Body of pancreas (tissue), 4 donors: ENCODE measurements around the gene PIAS2. TPM values are rescaled to one million over a fixed set of nuclear protein-coding genes. Genes with fewer than 3 reads are reported as not detected.

ENCODE experiments used
- ATAC-seq: fragments of 150-250 bp; one replicate; pipeline ENCODE4 v1.9.1; 2016
- DNase-seq, 4 donors: peaks; one replicate each; pipeline ENCODE4 v3.0.0-alpha.2; 2019
- H3K27ac ChIP-seq, 4 donors: fragments of 200-600 bp; sonication (generic); 1 replicate in 3 of 4; 2 replicates in 1 of 4; pipeline versions ENCODE4 v1.5.1 to v1.6.1; 2016 to 2019; ENCODE audit warnings: mild to moderate bottlenecking in 1 of 4, mixed read lengths in 1 of 4, moderate library complexity in 1 of 4
- H3K27me3 ChIP-seq, 2 donors: fragments of 200-600 bp; sonication (generic); one replicate each; pipeline ENCODE4 v1.6.0; 2016; ENCODE audit warnings: mild to moderate bottlenecking in 1 of 2
- H3K36me3 ChIP-seq, 2 donors: fragments of 200-600 bp; sonication (generic); replicated peaks in 1 of 2; 2 replicates each; pipeline ENCODE4 v1.5.1; 2016; ENCODE audit warnings: low read depth in 2 of 2; ENCODE audit not compliant: insufficient read depth in 1 of 2
- H3K4me1 ChIP-seq: fragments of 200-600 bp; sonication (generic); one replicate; pipeline ENCODE4 v1.6.0; 2016
- H3K4me3 ChIP-seq, 2 donors: fragments of 200-600 bp; sonication (generic); 1 replicate in 1 of 2; 2 replicates in 1 of 2; pipeline ENCODE4 v1.5.1; 2016 to 2019
- H3K9me3 ChIP-seq, 3 donors: fragments of 200-600 bp; sonication (generic); 1 replicate in 2 of 3; 2 replicates in 1 of 3; pipeline ENCODE4 v1.5.1; 2016
- CTCF ChIP-seq, 7 experiments: fragments of 450-650 bp in 4 of 7; fragments of 200-600 bp in 3 of 7; sonication (generic) in 3 of 7; IDR thresholded peaks; one replicate each; pipeline ENCODE4 v1.5.1; 2016 to 2019; ENCODE audit warnings: antibody characterized with exemption in 7 of 7
- POLR2A ChIP-seq, 3 donors: fragments of 450-650 bp; IDR thresholded peaks; one replicate each; pipeline ENCODE4 v1.6.1; 2016; ENCODE audit warnings: antibody characterized with exemption in 3 of 3, mild to moderate bottlenecking in 2 of 3
- WGBS, 2 donors: methylation state at CpG; one replicate each; pipeline ENCODE4 v1.1.5; 2017; 5-methylcytosine and 5-hydroxymethylcytosine counted together
- intact Hi-C: fragments of 100-400 bp; cut with DNase I; formaldehyde crosslinking; loops from one replicate; pipeline ENCODE4 v1.15.1; 2023
- total RNA-seq, 2 donors: library from RNA; depleted of rRNA; stranded (reverse); fragments of >200 nt; gene quantifications; one replicate each; pipeline ENCODE4 v1.1.0, GENCODE V29; 2016

Gene PIAS2
- total RNA-seq, 2 donors from 2014 or later: 12.5 to 15.6 TPM

DNA sequence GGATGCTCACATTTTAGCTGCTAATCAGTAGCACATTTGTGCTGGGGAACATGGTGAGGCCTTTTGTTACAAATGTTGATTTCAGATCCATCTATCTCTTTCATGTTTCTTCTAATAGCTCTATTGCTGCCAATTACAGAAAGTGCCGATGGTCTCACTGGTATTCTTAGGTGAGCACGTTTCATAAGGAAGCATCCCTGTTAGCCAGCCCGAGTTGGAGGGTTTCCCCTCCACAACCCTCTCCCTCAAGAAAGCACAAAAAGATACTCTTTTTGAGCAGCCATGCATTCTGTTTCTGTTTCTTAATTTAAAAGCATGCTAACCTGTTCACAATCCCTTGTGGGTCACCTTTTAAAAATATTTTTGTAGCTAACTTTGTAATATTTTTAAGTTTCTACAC is 129.6 kb downstream of the PIAS2 start:
- Histone ChIP-seq H3K4me3 (no peak overlapping the region), H3K4me1 (no peaks in the 10 kb centered on the region), H3K27me3 (no peaks in the 10 kb centered on the region), H3K27ac (no peak overlapping the region), H3K9me3 (peaks cover 0 to 2% (median 0%) of the 10 kb centered on the region in 3 donors), H3K36me3 (no peaks in the 10 kb centered on the region)
- no peak for ATAC-seq
- DNase-seq: no peak
- TF ChIP-seq POLR2A (IDR thresholded peaks at IDR 0.05) (no peak), CTCF (IDR thresholded peaks at IDR 0.05) (no peak)
- WGBS, 2 donors: 60 to 70% methylated on average over 3 of the region's 3 CpGs
- intact Hi-C loops: no loop called here

DNA sequence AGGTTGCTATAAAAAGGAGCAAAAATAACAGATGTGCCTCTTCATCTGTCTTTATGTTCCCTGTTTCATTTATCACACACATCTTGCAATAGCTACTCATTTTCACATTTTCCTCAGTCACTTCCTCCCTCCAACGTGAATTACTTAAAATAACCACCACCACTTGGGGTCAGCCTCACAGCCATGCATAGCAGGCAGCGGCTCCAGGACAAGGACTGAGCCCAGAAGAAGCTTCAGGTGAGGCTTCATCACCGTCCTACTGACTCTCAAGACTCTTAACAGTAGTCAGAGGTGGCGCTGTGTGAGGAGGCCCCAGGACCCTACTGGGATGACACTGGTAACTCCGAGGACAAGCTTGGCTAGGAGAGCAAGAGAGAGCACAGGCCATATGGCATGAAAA is 144.9 kb downstream of the PIAS2 start:
- intact Hi-C loops: no loop called here

DNA sequence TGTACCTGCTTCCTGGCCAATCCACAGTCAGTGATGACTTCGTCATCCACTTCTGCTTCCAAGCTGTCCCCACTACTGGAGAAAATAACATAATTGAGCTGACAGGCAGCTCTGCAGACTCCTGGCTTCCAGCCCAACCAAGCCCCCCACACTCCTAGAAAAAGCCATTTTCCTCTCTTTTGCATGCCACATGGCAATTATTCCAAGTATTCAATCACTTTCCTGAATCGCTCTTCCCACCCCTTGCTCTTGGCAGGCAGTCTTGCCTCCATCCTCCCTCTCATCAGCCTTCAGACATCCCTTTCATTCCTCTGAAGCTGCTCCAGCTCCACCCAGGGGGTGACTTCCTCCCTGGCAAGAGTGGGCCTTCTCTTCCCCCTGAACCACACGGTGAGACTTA is 146.2 kb downstream of the PIAS2 start:
- TF ChIP-seq POLR2A (IDR thresholded peaks at IDR 0.05): no peak
- no peak for TF ChIP-seq CTCF (IDR thresholded peaks at IDR 0.05)
- H3K27ac ChIP-seq: no peak overlapping the region
- intact Hi-C loops: no loop called here
- DNase-seq (no peak), ATAC-seq (no peak)
- no peak overlapping the region for H3K4me3 ChIP-seq
- no peaks in the 10 kb centered on the region for H3K9me3 ChIP-seq
- no peaks in the 10 kb centered on the region for H3K36me3 ChIP-seq
- H3K27me3 ChIP-seq: no peaks in the 10 kb centered on the region
- H3K4me1 ChIP-seq: no peaks in the 10 kb centered on the region
- WGBS, 2 donors: 45 to 57% methylated on average over 3 of the region's 3 CpGs

More for the DNA sequence above, 144.9 kb downstream of the PIAS2 start:
- TF ChIP-seq CTCF (IDR thresholded peaks at IDR 0.05): no peak
- no peak for TF ChIP-seq POLR2A (IDR thresholded peaks at IDR 0.05)
- WGBS, 2 donors: 52 to 58% methylated on average over 5 of the region's 5 CpGs
- Histone ChIP-seq H3K4me3 (no peak overlapping the region), H3K27ac (no peak overlapping the region), H3K4me1 (no peaks in the 10 kb centered on the region), H3K9me3 (no peaks in the 10 kb centered on the region), H3K36me3 (no peaks in the 10 kb centered on the region), H3K27me3 (no peaks in the 10 kb centered on the region)
- no peak for ATAC-seq
- no peak for DNase-seq

DNA sequence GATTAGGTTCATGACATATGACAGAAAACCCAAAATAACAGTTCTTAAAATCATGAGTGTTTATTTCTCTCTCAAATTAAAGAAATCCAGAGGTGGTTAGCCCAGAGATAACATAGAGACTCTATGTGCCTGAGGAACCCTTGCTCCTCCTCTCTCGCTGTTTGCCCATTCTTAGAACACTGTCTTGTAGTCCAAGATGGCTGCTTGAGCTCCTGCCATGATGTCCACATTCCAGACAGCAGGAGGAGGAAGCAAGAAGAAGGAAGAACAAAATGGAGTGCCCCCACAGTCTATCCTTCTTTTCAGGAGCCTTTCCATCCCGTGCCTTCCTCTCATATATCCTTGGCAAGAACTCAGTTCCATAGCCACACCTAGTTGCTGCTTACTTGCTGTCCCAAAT is 146.6 kb downstream of the PIAS2 start:
- Histone ChIP-seq H3K9me3 (no peaks in the 10 kb centered on the region), H3K4me1 (no peaks in the 10 kb centered on the region), H3K27me3 (no peaks in the 10 kb centered on the region), H3K4me3 (no peak overlapping the region), H3K27ac (no peak overlapping the region), H3K36me3 (no peaks in the 10 kb centered on the region)
- 77 to 83% methylated on average over 2 of the region's 2 CpGs for WGBS, 2 donors
- DNase-seq (no peak), ATAC-seq (no peak)
- intact Hi-C loops: no loop called here
- TF ChIP-seq CTCF (IDR thresholded peaks at IDR 0.05) (no peak), POLR2A (IDR thresholded peaks at IDR 0.05) (no peak)

DNA sequence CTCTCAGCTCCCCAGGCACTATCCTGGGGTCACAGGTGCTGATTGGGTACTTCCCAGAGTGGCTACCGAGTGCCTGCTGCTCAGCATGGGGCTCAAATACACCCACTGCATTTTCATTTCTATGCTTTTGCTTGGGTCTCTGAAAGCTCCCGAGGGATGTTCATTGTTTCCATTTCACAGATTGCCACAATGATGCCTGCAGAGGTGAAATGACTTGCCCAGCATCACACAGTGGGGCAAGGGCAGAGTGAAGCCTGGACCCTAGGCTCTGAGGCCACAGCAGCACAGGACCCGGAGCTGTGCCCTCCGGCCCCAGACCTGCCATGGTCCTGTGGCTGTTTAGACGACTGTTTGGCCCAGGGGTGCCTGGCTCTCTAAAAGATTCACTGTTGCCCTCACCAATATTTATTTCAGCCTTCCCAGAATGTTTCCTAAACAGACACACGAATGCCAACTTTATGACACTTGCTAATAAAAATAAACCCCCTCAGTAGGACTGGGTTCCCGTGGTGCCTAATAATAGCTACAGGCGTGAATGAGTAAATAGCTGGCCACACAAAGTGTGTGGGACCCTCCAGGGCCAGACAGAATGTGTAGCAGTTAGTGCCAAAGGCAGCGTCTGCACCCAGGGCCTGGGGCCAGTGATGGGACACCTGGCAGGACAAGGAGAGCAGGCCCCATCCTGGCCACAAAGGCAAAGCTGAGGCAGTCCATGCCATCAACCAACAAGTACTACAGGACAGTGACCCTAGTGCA is 149.0 kb downstream of the PIAS2 start:
- intact Hi-C loops: no loop called here
- H3K4me1 ChIP-seq: no peaks in the 10 kb centered on the region
- DNase-seq: no peak

More for the DNA sequence above, 149.0 kb downstream of the PIAS2 start:
- Histone ChIP-seq H3K4me3 (no peak overlapping the region), H3K9me3 (no peaks in the 10 kb centered on the region), H3K27me3 (no peaks in the 10 kb centered on the region), H3K36me3 (no peaks in the 10 kb centered on the region), H3K27ac (no peak overlapping the region)
- WGBS, 2 donors: 56 to 63% methylated on average over 6 to 9 of the region's 9 CpGs
- no peak for TF ChIP-seq CTCF (IDR thresholded peaks at IDR 0.05)
- TF ChIP-seq POLR2A (IDR thresholded peaks at IDR 0.05): no peak
- no peak for ATAC-seq
